SU-DHL-6 (cell line): ENCODE results near the gene LPGAT1.

Experiments used
- H2AFZ ChIP-seq: fragments of 200-600 bp; sonication (generic); 2 replicates; pipeline ENCODE4 v1.6.1; 2014; ENCODE audit warnings: low read depth, mild to moderate bottlenecking, moderate library complexity, mixed read lengths, antibody characterized with exemption, low read length; ENCODE audit not compliant: severe bottlenecking
- H3F3A ChIP-seq: fragments of 200-600 bp; shearing (Covaris generic); 2 replicates; pipeline ENCODE4 v1.6.0; 2016; ENCODE audit warnings: antibody characterized with exemption, mild to moderate bottlenecking; ENCODE audit not compliant: insufficient read depth
- H3K27ac ChIP-seq: fragments of 200-600 bp; sonication (generic); 2 replicates; pipeline ENCODE4 v1.5.1; 2016; ENCODE audit warnings: low read depth, mild to moderate bottlenecking, low read length, moderate library complexity, mixed read lengths
- H3K27me3 ChIP-seq: fragments of 200-600 bp; sonication (generic), shearing (Covaris generic); 2 replicates; pipeline ENCODE4 v1.6.0; 2014; ENCODE audit warnings: mild to moderate bottlenecking, low read length
- H3K36me3 ChIP-seq: fragments of 200-600 bp; sonication (generic); 2 replicates; pipeline ENCODE4 v1.6.1; 2014; ENCODE audit warnings: mild to moderate bottlenecking, low read length, mixed read lengths
- H3K4me2 ChIP-seq: fragments of 300-600, 200-600 bp; shearing (Covaris generic), sonication (generic); 2 replicates; pipeline ENCODE4 v1.6.0; 2014; ENCODE audit warnings: low read length, low read depth, mild to moderate bottlenecking; ENCODE audit not compliant: poor library complexity, severe bottlenecking
- H3K4me3 ChIP-seq: fragments of 200-600 bp; sonication (generic); 2 replicates; pipeline ENCODE4 v1.5.1; 2014; ENCODE audit warnings: antibody characterized with exemption, low read length, mild to moderate bottlenecking, mixed read lengths; ENCODE audit not compliant: insufficient read depth, poor library complexity, severe bottlenecking
- H3K79me2 ChIP-seq: fragments of 200-600 bp; sonication (generic); 2 replicates; pipeline ENCODE4 v1.6.1; 2014; ENCODE audit warnings: mild to moderate bottlenecking, low read length, moderate library complexity; ENCODE audit not compliant: insufficient read depth
- H3K9ac ChIP-seq: fragments of 200-600 bp; sonication (generic); 2 replicates; pipeline ENCODE4 v1.7.0; 2014; ENCODE audit warnings: mild to moderate bottlenecking, low read length
- H3K9me2 ChIP-seq: fragments of 200-600 bp; sonication (generic); replicated peaks from 2 replicates; pipeline ENCODE4 v1.6.1; 2014; ENCODE audit warnings: low read length; ENCODE audit not compliant: insufficient read depth
- H3K9me3 ChIP-seq: fragments of 200-600 bp; sonication (generic); 2 replicates; pipeline ENCODE4 v1.6.1; 2014; ENCODE audit warnings: low read length, mixed read lengths; ENCODE audit not compliant: insufficient read depth
- H4K20me1 ChIP-seq: fragments of 200-600 bp; sonication (generic); 2 replicates; pipeline ENCODE4 v1.6.1; 2014; ENCODE audit warnings: low read depth, mild to moderate bottlenecking, antibody characterized with exemption, low read length, moderate library complexity, mixed read lengths
- CTCF ChIP-seq: fragments of 200-600 bp; sonication (generic); IDR thresholded peaks from one replicate; pipeline ENCODE4 v1.5.1; 2017; ENCODE audit warnings: antibody characterized with exemption, mild to moderate bottlenecking, low read length, moderate library complexity; ENCODE audit not compliant: insufficient read depth, poor library complexity, severe bottlenecking
- EZH2phosphoT487 ChIP-seq: fragments of 200-600 bp; sonication (generic), shearing (Covaris generic); conservative IDR thresholded peaks from 2 replicates; pipeline ENCODE4 v1.6.1; 2018; ENCODE audit warnings: mild to moderate bottlenecking, antibody characterized with exemption, low read length, moderate library complexity, mixed read lengths

LPGAT1 gene

GRCh38 chr1:211741116-211741515 lies 89.4 kb downstream of the LPGAT1 start:
- Histone ChIP-seq H3K4me2 (no peak overlapping the region), H3K4me3 (no peak overlapping the region), H2AFZ (no peak overlapping the region), H3K27ac (no peak overlapping the region), H3K36me3 (no peaks in the 10 kb centered on the region), H3K9me2 (no peaks in the 10 kb centered on the region), H3K79me2 (no peaks in the 10 kb centered on the region), H3F3A (no peaks in the 10 kb centered on the region), H3K9me3 (no peaks in the 10 kb centered on the region), H3K27me3 (no peaks in the 10 kb centered on the region), H4K20me1 (no peaks in the 10 kb centered on the region), H3K9ac (no peak overlapping the region)
- TF ChIP-seq EZH2phosphoT487 (no peak), CTCF (no peak)

- Histone ChIP-seq H3K27ac (no peak overlapping the region), H3K4me2 (no peak overlapping the region), H3K9me2 (no peaks in the 10 kb centered on the region), H3K4me3 (no peak overlapping the region), H3K27me3 (no peaks in the 10 kb centered on the region), H3K9me3 (no peaks in the 10 kb centered on the region), H3F3A (no peaks in the 10 kb centered on the region), H2AFZ (no peak overlapping the region), H3K36me3 (no peaks in the 10 kb centered on the region), H3K9ac (no peak overlapping the region), H3K79me2 (no peaks in the 10 kb centered on the region), H4K20me1 (no peaks in the 10 kb centered on the region)
- TF ChIP-seq CTCF = no peak
- no peak for TF ChIP-seq EZH2phosphoT487
Observed at GRCh38 chr1:211739671-211740411, 90.7 kb downstream of the LPGAT1 start.

GRCh38 chr1:211738691-211739301 lies 91.8 kb downstream of the LPGAT1 start:
- no peaks in the 10 kb centered on the region for H3K9me2 ChIP-seq
- no peak overlapping the region for H3K4me2 ChIP-seq
- H3K79me2 ChIP-seq = no peaks in the 10 kb centered on the region
- no peak overlapping the region for H3K9ac ChIP-seq
- H4K20me1 ChIP-seq = no peaks in the 10 kb centered on the region
- H3K27ac ChIP-seq = no peak overlapping the region
- TF ChIP-seq EZH2phosphoT487 (no peak), CTCF (no peak)
- H3K36me3 ChIP-seq = no peaks in the 10 kb centered on the region
- H2AFZ ChIP-seq = no peak overlapping the region
- no peaks in the 10 kb centered on the region for H3K27me3 ChIP-seq
- H3K4me3 ChIP-seq = no peak overlapping the region
- H3K9me3 ChIP-seq = no peaks in the 10 kb centered on the region
- no peaks in the 10 kb centered on the region for H3F3A ChIP-seq
